PFSK-1 (cell line): ENCODE data around the gene BEAN1.

ENCODE experiments used
- FOXP2 ChIP-seq: optimal IDR thresholded peaks from 2 replicates; pipeline ENCODE3; 2011; ENCODE audit warnings: borderline replicate concordance, control low read depth, inconsistent platforms; ENCODE audit not compliant: insufficient read depth; ENCODE audit errors: extremely low read length, extremely low read depth
- POLR2AphosphoS5 ChIP-seq: IDR thresholded peaks from 2 replicates; pipeline ENCODE4 v1.6.1; 2012; ENCODE audit warnings: low read depth, mild to moderate bottlenecking, control low read depth, low read length, moderate library complexity
- SIN3A ChIP-seq: IDR thresholded peaks from 2 replicates; pipeline ENCODE4 v1.6.1; 2012; ENCODE audit warnings: mild to moderate bottlenecking, low read length, moderate library complexity, borderline replicate concordance; ENCODE audit not compliant: insufficient read depth
- TAF1 ChIP-seq: IDR thresholded peaks from 2 replicates; pipeline ENCODE4 v1.6.1; 2012; ENCODE audit warnings: low read length, control low read depth, borderline replicate concordance; ENCODE audit not compliant: insufficient read depth
- TF ChIP-seq, protein P1 (sequence below), 2 experiments: IDR thresholded peaks; 2 replicates each; pipeline versions ENCODE4 v1.6.1 to v1.8.0; 2011 to 2012; ENCODE audit warnings: low read depth in 2 of 2, low read length in 2 of 2, control low read depth in 1 of 2, inconsistent platforms in 1 of 2, mild to moderate bottlenecking in 1 of 2, moderate library complexity in 1 of 2; ENCODE audit not compliant: insufficient read depth in 1 of 2

Gene BEAN1

GRCh38 chr16:66509576-66509975 is 82.5 kb downstream of the BEAN1 start:
- no peak for TF ChIP-seq SIN3A
- TF ChIP-seq FOXP2: no peak
- TF ChIP-seq, protein P1, sequence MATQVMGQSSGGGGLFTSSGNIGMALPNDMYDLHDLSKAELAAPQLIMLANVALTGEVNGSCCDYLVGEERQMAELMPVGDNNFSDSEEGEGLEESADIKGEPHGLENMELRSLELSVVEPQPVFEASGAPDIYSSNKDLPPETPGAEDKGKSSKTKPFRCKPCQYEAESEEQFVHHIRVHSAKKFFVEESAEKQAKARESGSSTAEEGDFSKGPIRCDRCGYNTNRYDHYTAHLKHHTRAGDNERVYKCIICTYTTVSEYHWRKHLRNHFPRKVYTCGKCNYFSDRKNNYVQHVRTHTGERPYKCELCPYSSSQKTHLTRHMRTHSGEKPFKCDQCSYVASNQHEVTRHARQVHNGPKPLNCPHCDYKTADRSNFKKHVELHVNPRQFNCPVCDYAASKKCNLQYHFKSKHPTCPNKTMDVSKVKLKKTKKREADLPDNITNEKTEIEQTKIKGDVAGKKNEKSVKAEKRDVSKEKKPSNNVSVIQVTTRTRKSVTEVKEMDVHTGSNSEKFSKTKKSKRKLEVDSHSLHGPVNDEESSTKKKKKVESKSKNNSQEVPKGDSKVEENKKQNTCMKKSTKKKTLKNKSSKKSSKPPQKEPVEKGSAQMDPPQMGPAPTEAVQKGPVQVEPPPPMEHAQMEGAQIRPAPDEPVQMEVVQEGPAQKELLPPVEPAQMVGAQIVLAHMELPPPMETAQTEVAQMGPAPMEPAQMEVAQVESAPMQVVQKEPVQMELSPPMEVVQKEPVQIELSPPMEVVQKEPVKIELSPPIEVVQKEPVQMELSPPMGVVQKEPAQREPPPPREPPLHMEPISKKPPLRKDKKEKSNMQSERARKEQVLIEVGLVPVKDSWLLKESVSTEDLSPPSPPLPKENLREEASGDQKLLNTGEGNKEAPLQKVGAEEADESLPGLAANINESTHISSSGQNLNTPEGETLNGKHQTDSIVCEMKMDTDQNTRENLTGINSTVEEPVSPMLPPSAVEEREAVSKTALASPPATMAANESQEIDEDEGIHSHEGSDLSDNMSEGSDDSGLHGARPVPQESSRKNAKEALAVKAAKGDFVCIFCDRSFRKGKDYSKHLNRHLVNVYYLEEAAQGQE (IDR thresholded peaks at IDR 0.05; ENCODE audit: insufficient read depth in 1 of 2, low read depth in 2 of 2, low read length in 2 of 2): no peak
- TF ChIP-seq TAF1: no peak
- no peak for TF ChIP-seq POLR2AphosphoS5

GRCh38 chr16:66510298-66510697 is 83.2 kb downstream of the BEAN1 start:
- no peak for TF ChIP-seq SIN3A
- no peak for TF ChIP-seq FOXP2
- no peak for TF ChIP-seq TAF1
- TF ChIP-seq, protein P1 (IDR thresholded peaks at IDR 0.05; ENCODE audit: insufficient read depth in 1 of 2, low read depth in 2 of 2, low read length in 2 of 2): no peak
- TF ChIP-seq POLR2AphosphoS5: no peak

DNA sequence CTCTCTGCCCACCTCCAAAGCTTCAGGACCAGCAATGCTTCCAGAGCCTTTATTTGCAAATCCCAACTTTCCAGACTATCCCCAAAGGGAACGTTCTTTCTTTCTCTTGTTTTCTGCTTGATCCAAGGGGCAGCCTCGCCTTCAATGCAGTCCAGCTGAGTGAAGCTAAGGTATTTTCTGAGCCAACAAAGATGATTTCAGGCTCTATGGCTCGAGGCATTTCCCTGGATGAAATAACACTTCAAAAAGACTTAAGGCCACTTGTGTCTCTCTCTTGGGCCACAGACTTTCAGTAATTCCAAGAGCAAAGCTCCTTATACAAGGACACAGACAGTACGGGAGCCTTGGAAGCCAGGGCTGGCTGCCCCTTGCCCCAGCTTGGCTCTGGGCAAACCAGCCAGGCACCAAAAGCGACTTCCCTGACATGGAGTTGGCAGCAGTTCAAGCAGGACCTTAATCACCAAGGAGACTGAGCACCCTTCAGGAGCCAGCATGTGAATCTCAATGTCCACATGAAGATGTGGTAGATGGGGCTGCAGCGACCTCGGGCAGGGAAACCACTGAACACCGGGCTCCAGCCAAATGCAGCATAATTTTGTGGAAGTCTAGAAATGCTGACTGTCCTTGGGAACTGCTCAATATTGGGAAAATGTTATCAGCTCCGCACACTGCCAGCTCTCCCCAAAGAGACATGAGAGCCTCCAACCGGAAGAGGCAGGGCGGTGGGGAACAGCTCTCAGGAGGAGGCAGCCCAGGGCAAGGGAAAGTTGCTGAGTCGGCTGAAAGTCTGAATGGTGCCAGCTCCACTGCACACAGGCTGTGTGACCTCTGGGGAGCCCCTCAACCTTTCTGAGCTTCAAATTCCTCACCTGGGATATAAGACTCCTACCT is 83.9 kb downstream of the BEAN1 start:
- no peak for TF ChIP-seq TAF1
- TF ChIP-seq POLR2AphosphoS5: no peak
- TF ChIP-seq, protein P1 (IDR thresholded peaks at IDR 0.05; ENCODE audit: insufficient read depth in 1 of 2, low read depth in 2 of 2, low read length in 2 of 2): no peak
- no peak for TF ChIP-seq FOXP2
- TF ChIP-seq SIN3A: no peak

DNA sequence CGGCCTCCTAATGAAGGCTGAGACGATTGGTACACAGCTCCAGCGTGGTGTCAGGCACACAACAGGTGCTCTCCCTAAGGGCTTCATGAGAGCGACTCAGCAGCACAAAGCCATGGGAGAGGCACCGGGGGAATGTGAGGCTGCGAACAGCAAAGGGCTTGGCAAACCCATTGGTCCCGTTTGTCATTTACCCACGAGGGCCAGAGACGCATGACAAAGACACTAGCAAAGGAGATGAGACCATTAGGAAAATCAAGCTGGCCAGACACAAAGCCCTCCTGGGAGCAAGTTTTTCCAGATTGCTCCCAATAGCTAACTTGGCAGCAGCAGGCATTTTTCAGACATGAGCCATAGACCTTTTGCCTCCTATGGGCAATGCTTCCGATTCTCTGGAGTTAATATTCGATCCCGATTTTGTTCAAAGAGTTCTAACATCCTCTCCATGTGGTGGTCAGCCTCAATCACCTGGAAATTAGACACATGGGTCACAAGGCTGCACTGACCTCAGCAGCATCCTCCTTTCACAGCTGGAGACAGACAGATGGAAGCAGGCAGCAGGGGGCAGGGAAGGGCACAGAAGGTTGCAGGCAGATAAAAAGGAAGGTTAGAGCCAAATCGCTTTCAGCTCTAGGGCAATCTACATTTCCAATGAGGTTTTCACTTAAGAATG is 84.6 kb downstream of the BEAN1 start:
- no peak for TF ChIP-seq SIN3A
- TF ChIP-seq TAF1: no peak
- no peak for TF ChIP-seq FOXP2
- TF ChIP-seq, protein P1 (IDR thresholded peaks at IDR 0.05; ENCODE audit: insufficient read depth in 1 of 2, low read depth in 2 of 2, low read length in 2 of 2): no peak
- TF ChIP-seq POLR2AphosphoS5: no peak
